Measurements from ENCODE around the gene MFSD12.
A peak's percentile ranks its signal among the peaks of the same experiment; 100 is the strongest.

DNA sequence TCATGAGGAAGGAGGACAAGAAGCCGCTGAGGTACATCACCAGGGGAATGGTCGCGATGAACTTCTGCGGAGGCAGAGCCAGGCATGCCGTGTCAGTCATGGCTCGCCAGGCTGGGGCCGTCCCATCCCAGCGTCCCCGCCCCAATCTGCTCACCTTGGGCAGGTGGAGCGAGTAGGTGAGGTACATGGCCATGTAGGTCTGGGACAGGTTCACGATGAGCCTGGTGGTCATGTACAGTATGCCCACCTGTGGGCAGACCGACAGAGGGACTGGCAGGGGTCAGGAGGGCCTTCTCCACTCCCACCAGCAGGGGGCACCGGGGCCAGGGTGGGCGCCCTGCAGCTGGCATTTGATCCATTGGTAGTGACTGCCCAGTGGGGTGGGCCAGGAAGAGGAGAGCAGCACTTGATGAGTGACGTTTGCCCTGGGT lies 10.1 kb downstream of the MFSD12 start:
- TF ChIP-seq CTCF (IDR thresholded peaks at IDR 0.05; ENCODE audit: insufficient read depth, low read depth, low read length): peak; percentile 37
- no peak for TF ChIP-seq EZH2 (IDR thresholded peaks at IDR 0.05; ENCODE audit: insufficient read depth, low read length)

Measured in astrocyte (in vitro differentiated cells and primary cell).